ENCODE results near the gene TLE1.
"Not testable (repeated sequence)": the region's sequence is repeated elsewhere in the genome, so short reads cannot be mapped to it uniquely, and the experiment has no call there.

TLE1 gene

DNA sequence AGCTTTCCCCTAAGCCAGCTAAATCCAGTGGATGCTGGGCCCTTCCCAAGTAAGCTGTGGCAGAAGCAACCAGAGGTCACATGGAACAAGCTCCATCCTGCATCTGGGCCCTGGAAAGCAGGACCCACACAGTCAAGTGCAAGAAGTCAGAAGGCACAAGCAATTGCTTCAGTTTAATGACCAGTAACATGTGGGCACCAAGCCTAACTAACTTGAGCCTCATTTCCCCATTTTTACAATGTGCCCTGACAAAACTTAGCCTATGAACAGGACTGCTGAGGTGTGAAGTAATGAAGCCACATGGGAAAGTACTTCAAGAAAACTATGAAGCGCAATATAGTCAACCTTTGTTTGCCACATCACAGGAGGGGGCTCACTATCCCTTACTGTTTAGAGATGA is 90.5 kb downstream of the TLE1 start:
- no peak for DNase-seq

GRCh38 chr9:81598123-81598497 is 91.2 kb downstream of the TLE1 start:
- DNase-seq: no peak

DNA sequence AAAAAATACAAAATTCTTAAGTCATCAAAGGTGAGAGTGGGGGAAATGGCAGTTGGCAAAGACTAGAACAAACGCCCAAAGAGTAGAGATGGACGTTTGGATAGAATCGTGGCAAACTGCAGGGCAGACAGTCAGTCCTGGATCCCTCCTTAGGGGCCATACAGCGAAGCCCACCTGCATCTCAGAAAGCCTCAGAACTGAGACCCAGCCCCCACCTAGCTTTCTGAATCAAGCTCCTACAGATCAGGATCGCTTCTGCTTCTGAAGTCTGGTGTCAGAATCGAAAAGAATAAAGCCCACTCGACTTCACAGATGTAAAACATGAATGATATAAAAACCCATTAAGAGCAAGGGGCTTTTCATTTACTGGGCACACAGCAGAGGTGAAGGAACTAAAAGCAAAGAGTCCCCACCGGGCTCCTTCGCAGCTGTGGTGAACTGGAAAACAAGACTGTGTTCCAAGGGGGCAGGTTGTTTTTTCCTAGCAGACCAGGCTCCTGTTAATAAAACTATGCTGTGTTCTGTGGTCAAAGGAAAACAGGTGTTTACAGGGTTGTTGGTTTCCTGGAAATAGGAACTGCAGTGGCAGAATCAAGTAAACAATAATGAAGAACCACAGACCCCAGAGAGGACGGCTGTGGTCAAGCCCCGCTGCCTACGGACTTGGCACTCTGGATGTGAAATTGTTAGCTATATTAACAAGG is 91.8 kb downstream of the TLE1 start:
- DNase-seq: no peak

- DNase-seq: no peak
These were observed 92.5 kb downstream of the TLE1 start for GRCh38 chr9:81596679-81597418.

DNA sequence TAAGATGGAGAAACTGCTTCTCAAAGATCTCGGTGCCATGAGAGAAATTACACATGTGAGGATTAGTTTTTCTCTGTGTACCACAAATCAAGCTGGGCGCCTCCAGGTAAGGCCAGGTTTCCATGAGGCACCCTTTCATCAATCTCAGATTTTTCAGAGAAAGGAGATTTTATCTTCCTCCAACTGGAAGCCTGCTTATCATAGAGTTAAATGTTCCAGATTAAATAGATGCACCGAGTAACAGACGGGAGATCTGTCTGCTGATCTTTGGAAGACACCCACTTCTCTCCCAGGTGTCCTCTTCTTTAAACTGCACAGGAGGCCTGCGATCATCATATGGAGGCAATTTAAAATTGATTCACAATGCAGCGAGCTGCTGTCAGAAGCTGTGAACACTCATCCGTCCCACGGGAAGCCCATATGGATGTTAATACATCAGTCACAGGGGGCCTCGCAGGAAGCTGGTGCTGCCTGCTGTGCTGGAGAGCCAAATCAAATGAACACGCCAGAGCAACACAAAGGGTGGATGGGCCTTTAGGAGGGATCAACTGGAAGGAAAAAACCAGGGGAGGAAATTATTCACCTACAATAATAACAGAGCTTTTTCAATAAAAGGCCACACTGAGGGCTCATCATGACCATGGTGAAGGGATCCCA is 93.3 kb downstream of the TLE1 start:
- DNase-seq: no peak

DNA sequence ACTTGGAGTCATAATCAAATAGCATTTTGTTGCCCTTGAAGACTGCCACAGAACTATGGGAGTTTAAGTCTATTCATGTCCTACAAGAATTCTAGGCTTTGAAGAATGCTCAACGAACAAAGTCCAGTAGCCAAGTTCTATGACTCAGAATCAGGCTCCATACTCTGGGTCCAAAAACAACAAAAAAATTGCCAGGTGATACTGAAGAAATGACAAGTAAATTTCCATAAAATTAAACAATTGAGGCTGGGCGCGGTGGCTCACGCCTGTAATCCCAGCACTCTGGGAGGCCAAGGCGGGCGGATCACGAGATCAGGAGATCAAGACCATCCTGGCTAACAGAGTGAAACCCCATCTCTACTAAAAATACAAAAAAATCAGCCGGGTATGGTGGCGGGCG is 94.1 kb downstream of the TLE1 start:
- DNase-seq: not testable (repeated sequence)

- no peak for DNase-seq
These were observed 94.9 kb downstream of the TLE1 start for GRCh38 chr9:81594415-81594814.

DNA sequence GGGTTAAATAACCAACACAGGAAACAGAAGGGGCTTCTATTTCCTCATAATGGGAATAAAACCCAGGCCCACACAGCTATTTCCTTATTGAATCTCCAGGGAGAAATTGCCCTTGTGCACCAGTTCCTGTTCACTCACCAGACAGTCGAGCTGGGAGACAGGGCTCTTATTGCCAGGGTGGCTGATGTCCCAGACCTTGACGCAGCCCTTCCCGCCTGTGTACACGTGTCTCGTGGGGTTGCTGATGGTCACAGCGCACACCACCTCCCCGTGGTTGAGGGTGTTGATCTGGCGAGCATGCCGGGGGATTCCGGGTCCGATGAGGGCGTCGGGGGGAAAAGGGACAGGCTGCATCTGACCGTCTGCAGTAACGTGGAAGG is 96.5 kb downstream of the TLE1 start:
- DNase-seq: no peak

- no peak for DNase-seq
These were observed 97.6 kb downstream of the TLE1 start for GRCh38 chr9:81591791-81592190.

DNA sequence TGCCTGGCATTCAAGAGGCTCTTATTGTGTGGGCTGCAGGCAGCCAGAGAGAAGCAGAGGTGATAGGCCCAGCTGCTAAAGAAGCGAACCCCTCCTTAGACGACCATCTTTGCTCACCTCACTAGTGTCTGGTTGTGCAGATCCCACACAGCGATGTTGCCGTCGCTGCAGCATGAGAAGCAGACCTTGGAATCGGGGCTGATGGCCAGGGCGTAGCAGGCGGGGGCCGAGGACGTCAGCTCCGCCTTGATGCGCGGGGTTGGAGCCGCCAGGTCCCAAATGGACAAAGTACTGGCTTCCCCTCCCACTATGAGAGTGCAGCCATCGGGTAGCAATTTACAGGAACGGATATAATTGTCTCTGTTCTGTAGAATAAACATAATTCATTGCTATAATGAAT is 98.7 kb downstream of the TLE1 start:
- no peak for DNase-seq

DNA sequence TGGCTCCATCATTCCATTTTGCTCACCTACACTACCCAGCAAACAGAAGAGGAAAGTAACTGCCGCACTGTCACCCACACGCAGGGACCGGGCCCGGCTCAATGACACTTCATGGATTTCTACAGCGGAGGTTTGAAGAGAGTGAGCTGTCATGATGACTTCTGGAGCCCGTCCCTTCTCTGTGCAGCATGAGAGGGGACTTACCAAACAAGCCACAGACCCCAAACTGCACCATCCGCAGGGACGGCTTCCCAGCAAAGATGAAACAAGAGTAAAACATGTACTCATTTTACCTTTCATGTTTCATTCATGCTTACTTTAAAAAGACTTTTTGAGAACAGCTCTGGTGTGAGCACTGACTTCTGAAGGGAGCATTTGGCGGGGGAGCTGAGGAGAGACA is 99.5 kb downstream of the TLE1 start:
- DNase-seq: no peak

- DNase-seq: no peak
These were observed 100.0 kb downstream of the TLE1 start for GRCh38 chr9:81589392-81589791.

GRCh38 chr9:81588148-81588871 is 101.0 kb downstream of the TLE1 start:
- DNase-seq: no peak

DNA sequence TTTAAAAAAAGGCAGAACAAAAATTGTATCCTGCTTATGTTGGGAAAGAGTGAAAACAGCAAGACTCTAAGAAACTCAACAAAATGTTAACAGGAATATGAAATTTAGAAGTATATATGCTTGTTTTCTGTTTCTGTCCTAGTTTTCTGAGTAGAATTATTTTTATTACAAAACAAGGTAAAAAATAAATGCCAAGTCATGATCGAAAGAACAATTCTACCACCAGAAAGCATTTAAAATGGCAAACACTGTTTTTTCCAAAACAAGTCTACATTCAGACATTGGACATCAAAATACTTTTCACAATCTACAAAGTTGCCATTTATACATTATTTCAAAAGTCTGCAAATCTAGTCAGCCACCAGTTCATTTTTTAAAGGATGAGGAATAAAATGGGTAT is 102.6 kb downstream of the TLE1 start:
- DNase-seq: no peak

DNA sequence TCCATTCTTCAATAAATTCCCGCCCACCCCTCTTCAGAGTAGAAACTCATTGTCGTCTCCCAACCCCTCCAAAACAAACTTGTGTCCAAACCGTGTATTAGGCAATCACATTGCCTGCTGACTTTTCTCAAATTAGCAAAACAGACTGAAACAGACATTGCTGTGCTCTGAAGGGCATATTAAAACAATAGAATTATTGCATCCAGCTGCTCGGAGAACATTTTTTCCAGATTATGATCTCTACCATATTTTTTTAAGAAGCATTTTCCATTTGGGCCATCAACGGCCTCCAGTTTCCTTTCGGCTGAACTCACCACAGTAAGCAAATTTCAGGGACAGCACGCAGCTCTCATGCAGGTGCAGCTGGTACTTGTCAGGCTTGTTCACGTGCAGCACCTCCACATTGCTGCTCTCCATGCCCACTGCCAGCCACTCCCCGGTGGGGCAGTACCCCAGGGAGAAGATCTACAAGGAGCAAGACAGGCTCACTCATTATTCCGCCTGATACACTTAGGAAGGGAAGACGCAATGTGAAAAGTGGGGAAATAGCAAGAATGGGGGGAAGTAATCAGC is 104.1 kb downstream of the TLE1 start:
- DNase-seq: no peak

DNA sequence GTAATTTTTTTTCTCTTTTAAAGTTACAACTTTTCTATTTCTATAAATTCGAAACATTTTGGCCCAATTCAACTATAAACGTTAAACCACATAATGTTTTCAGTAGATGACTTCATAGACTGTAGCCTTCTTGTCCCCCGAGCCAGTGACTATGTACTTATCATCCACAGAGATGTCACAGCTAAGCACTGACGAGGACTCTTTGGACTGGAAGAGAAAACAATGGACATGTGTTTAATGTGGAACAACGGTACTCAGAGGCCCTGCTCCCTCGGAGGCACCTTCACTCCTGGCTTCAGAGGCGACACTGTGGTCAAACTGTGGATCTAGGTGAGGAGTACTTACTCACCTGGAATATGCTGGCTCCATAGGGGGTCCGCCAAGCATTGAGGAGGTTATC is 105.2 kb downstream of the TLE1 start:
- DNase-seq: no peak

DNA sequence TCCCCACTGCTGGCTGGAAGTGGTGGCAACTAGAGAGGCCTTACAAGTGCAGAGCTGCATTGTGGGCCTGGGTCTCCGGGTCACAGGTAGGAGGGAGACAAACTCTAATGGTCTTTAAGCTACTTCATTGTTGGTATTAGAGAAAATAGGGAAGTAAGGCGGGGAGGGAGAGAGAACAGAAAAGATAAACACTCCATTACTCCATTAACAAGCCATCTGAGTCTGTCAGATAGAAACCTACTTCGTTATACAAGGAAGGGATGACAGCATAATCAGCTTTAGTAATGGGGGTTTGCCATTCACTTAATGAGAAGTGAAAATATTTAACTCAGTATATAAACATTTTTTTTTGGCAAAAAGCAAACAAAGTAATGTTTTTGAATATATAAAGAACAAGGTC is 107.4 kb downstream of the TLE1 start:
- DNase-seq: no peak

- DNase-seq: no peak
These were observed 110.0 kb downstream of the TLE1 start for GRCh38 chr9:81579381-81579780.

DNA sequence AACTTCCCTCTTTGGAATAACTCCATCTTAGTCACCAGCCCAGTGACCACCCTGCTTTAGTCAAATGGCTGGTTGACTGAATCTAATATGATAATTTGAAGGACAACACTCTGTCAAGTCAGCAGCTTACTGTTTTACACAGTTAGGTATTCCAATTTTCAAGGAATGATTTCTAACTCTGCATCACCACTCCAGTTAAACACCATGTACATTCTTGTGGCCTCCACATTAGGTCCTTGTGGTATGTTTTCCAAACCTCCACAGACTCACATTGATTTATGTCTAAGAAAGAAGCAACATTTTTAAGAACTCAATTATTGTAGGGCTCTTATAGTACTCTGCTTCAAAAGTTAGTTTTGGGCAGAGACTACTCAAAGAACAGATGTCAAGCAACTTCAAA is 110.7 kb downstream of the TLE1 start:
- DNase-seq: no peak

DNA sequence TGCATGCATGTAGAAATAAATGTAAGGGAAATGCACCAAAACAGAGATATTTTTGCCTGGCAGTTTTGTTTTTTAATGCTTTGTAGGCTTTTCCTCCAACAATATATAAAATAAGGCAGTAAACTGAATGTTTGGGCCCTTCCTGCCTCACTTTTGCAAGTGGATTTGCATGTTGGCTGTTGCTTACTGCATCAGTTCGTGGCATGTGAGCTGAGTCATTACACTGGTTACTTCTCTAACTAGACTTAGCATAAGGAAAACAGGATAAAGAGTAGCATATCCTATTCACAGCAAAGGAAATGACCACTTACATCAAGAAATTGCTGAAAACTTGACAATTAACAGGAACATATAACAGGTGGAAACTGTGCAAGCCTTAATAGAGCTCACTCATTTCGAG is 113.4 kb downstream of the TLE1 start:
- no peak for DNase-seq

DNA sequence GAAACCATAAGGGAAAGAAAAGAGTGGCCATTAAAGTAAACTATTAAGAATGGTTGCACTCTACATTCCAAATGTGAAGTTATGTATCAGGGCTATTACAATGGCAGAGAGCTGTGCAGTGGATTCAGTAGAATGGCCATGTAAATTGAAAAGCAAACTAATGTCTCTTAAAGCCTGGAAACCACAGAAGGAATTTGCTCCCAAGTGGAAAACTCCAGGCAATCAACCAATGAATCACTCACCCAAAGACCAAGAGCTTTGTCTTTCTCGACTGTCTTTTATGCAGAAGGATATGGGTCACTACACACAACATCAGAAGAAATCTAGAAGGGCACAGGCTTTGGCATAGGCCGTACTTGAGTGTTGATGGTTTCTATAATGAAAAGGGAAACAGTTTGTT is 114.9 kb downstream of the TLE1 start:
- DNase-seq: no peak

DNA sequence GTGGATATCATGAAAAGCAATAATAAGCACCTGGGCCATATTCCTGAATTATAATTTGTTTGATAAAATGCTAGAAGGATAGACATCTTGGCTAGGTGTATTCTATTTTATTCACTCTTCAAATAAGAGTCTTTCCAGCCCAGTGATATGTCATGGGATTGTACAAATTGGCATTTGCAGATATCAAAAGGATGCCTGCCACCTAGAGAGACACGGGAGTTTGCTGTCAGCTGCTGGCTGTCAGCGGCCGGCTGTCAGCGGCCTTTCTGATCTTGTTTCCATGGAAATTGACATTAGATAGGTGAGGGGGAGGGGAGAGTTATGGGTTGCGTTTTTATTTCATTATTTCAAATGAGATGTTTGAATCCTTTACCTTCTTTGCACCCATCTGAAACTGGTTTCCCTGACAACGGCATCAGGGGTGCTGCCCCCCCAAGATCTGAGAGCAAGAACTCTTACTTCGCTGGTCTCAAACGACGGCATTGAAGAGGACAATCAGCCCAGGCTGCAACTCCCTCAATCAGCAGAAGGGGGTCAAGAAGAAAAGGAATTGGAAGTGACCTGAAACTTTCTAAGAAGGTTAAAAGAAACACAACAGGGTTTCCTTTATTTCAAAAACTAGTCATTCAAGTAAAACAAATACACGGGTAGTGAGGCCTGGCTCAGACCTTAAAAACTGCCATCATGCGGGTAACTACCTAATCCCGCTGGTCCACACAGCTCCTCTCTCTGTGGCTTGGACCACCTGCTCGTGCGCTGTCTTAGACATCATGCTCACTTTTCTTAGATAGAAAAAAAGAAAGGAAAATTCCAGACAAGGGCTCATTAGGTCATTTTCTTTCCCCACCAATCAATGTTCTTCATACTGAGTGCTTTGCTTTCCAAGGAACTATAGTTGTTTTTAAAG is 115.7 kb downstream of the TLE1 start:
- no peak for DNase-seq

Measured in T-helper 9 cell (primary cell).